Gastrocnemius medialis (tissue), 4 donors: ENCODE results near the gene C1QTNF1.

Experiments used
- POLR2A ChIP-seq, 2 donors: fragments of 450-650 bp; IDR thresholded peaks; one replicate each; pipeline ENCODE4 v1.6.1; 2017; ENCODE audit warnings: antibody characterized with exemption in 2 of 2, mild to moderate bottlenecking in 2 of 2, moderate library complexity in 2 of 2
- TF ChIP-seq, protein P1 (sequence below), 5 experiments: fragments of 450-650 bp in 3 of 5; fragments of 200-600 bp in 2 of 5; sonication (generic) in 2 of 5; IDR thresholded peaks in 4 of 5; conservative IDR thresholded peaks in 1 of 5; 1 replicate in 4 of 5; 2 replicates in 1 of 5; pipeline ENCODE4 v1.5.1; 2016 to 2019; ENCODE audit warnings: antibody characterized with exemption in 5 of 5, mild to moderate bottlenecking in 3 of 5, moderate library complexity in 3 of 5

DNA sequence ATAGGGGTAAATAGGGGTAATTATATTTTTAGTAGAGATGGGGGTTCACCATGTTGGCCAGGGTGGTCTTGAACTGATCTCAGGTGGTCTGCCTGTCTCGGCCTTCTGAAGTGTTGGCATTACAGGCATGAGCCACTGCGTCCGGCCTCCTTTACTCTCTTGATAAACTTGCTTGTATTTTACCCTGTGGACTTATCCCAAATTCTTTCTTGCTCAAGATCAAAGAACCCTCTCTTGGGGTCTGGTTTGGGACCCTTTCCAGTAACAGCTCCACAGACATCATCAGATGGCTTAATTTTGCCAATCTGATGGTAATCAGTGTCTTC is 5.6 kb upstream of the C1QTNF1 start:
- TF ChIP-seq, protein P1, sequence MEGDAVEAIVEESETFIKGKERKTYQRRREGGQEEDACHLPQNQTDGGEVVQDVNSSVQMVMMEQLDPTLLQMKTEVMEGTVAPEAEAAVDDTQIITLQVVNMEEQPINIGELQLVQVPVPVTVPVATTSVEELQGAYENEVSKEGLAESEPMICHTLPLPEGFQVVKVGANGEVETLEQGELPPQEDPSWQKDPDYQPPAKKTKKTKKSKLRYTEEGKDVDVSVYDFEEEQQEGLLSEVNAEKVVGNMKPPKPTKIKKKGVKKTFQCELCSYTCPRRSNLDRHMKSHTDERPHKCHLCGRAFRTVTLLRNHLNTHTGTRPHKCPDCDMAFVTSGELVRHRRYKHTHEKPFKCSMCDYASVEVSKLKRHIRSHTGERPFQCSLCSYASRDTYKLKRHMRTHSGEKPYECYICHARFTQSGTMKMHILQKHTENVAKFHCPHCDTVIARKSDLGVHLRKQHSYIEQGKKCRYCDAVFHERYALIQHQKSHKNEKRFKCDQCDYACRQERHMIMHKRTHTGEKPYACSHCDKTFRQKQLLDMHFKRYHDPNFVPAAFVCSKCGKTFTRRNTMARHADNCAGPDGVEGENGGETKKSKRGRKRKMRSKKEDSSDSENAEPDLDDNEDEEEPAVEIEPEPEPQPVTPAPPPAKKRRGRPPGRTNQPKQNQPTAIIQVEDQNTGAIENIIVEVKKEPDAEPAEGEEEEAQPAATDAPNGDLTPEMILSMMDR (IDR thresholded peaks at IDR 0.05 in 4 of 5, conservative IDR thresholded peaks at IDR 0.05 in 1 of 5) = no peak
- no peak for TF ChIP-seq POLR2A (IDR thresholded peaks at IDR 0.05)
